Heart right ventricle (tissue), 16 donors: ENCODE data around the gene RASGRP1. TPM values are rescaled to one million over a fixed set of nuclear protein-coding genes. Genes with fewer than 3 reads are reported as not detected.

Experiments used
- ATAC-seq, 8 donors: fragments of 200-7000 bp; cut with Tn5 transposase; one replicate each; pipeline ENCODE4 v1.9.1; 2020; ENCODE audit warnings: mild to moderate bottlenecking in 8 of 8, moderate library complexity in 8 of 8, moderate number of reproducible peaks in 1 of 8
- DNase-seq, 2 donors: peaks; one replicate each; pipeline ENCODE4 v3.0.0-alpha.2; 2020
- H3K27ac ChIP-seq, 10 donors: fragments of 200-600 bp; sonication (generic) in 2 of 10; one replicate each; pipeline versions ENCODE4 v1.5.0 to v1.8.0; 2020 to 2022; ENCODE audit warnings: mild to moderate bottlenecking in 3 of 10
- H3K27me3 ChIP-seq, 7 donors: fragments of 200-600 bp; one replicate each; pipeline ENCODE4 v1.8.0; 2021 to 2022; ENCODE audit warnings: mild to moderate bottlenecking in 2 of 7
- H3K36me3 ChIP-seq, 9 donors: fragments of 200-600 bp; sonication (generic) in 1 of 9; one replicate each; pipeline versions ENCODE4 v1.5.0 to v1.8.0; 2020 to 2022; ENCODE audit warnings: mild to moderate bottlenecking in 2 of 9
- H3K4me1 ChIP-seq, 9 donors: fragments of 200-600 bp; sonication (generic) in 1 of 9; one replicate each; pipeline versions ENCODE4 v1.5.0 to v1.8.0; 2020 to 2022; ENCODE audit warnings: mild to moderate bottlenecking in 4 of 9
- H3K4me3 ChIP-seq, 10 donors: fragments of 200-600 bp; sonication (generic) in 2 of 10; one replicate each; pipeline versions ENCODE4 v1.5.0 to v1.8.0; 2020 to 2022; ENCODE audit warnings: mild to moderate bottlenecking in 7 of 10, moderate library complexity in 2 of 10
- H3K9me3 ChIP-seq, 11 donors: fragments of 200-600 bp in 10 of 11; sonication (generic) in 2 of 11; one replicate each; pipeline versions ENCODE4 v1.5.0 to v1.8.0; 2013 to 2022; ENCODE audit warnings: mild to moderate bottlenecking in 2 of 11, control low read depth in 1 of 11, moderate library complexity in 1 of 11
- CTCF ChIP-seq, 9 donors: fragments of 200-600 bp; sonication (generic) in 2 of 9; IDR thresholded peaks; one replicate each; pipeline versions ENCODE4 v1.5.0 to v1.8.0; 2021 to 2022; ENCODE audit warnings: antibody characterized with exemption in 9 of 9, mild to moderate bottlenecking in 5 of 9, moderate library complexity in 1 of 9
- WGBS, 2 donors: extraction: QIAGEN DNeasy Blood & Tissue Kit; methylation state at CpG; one replicate each; pipeline ENCODE4 v1.1.7; 2013; ENCODE audit warnings: inconsistent platforms in 1 of 2; 5-methylcytosine and 5-hydroxymethylcytosine counted together
- intact Hi-C, 10 donors: fragments of 100-400 bp; cut with DNase I; formaldehyde crosslinking; loops; one replicate each; pipeline versions ENCODE4 v1.11.1 to v1.14.2; 2022
- polyA plus RNA-seq, 2 donors: library from polyadenylated mRNA; stranded (reverse); fragments of 200-250 nt; gene quantifications; one replicate each; pipeline ENCODE4 v1.2.3, GENCODE V29; 2013
- total RNA-seq, 10 donors: library from RNA; stranded (reverse); fragmentation: NEBNext Ultra II Directional in 3 of 10; extraction: Animal tissue kit (Norgen Biotek cat#: 25700) in 3 of 10; gene quantifications; one replicate each; pipeline versions ENCODE4 v1.2.1 to v1.2.4, GENCODE V29; 2021 to 2023
- donor health status: Arrhythmogenic right ventricular cardiomyopathy.
- donor health status: ischemic (EF 13 %, LVEDD 7.1; RV severe dilation, severe dysfunction).
- donor health status: healthy with polysubstance abuse.
- donor health status: DM: no; HTN: yes; CAD: no.
- donor health status: DM: no; HTN: no; CAD: no.
- donor health status: ischemic (EF 25% LVEDD 6.9; RV normal size, moderate dysfunction).
- donor health status: ischemic (EF 25% LVEDD 5.7; RV mildly dilated, moderate dysfunction).
- donor health status: healthy.
- donor health status: DM: yes; HTN: yes; CAD: no.
- donor health status: Ischemic cardiomyopathy.
- donor health status: ischemic (EF 35%, LVEDD 5.7; RV mildly dilated, moderate dysfunction).
- donor health status: nonischemic (EF 11% LVEDD 7.7; RV severe dilation, severe dysfunction).
- donor health status: DM: yes; HTN: yes; CAD: no.
- donor health status: PGD.
- donor health status: ischemic (EF 29% LVEDD 5.4; RV normal size, mild dysfunction).
- donor health status: nonischemic (EF 23%, LVEDD 6.1; RV moderate dilation, normal function).

RASGRP1 gene
- total and polyA plus RNA-seq, 12 donors = 0.04 to 3.0 (median 0.42) TPM; not detected in 1

GRCh38 chr15:38481761-38482160, 82.9 kb downstream of the RASGRP1 start:
- no peak overlapping the region for H3K4me3 ChIP-seq
- H3K4me1 ChIP-seq = peaks cover 0 to 9% (median 0%) of the 10 kb centered on the region in 9 donors
- DNase-seq = no peak
- H3K9me3 ChIP-seq = no peaks in the 10 kb centered on the region
- H3K27me3 ChIP-seq = no peaks in the 10 kb centered on the region
- ATAC-seq = no peak
- H3K36me3 ChIP-seq = peaks cover 0 to 73% (median 14%) of the 10 kb centered on the region in 9 donors
- TF ChIP-seq CTCF (IDR thresholded peaks at IDR 0.05) = no peak
- intact Hi-C loops = no loop called here
- no peak overlapping the region for H3K27ac ChIP-seq
- 98 to 99% methylated on average over 3 of the region's 3 CpGs for WGBS, 2 donors

DNA sequence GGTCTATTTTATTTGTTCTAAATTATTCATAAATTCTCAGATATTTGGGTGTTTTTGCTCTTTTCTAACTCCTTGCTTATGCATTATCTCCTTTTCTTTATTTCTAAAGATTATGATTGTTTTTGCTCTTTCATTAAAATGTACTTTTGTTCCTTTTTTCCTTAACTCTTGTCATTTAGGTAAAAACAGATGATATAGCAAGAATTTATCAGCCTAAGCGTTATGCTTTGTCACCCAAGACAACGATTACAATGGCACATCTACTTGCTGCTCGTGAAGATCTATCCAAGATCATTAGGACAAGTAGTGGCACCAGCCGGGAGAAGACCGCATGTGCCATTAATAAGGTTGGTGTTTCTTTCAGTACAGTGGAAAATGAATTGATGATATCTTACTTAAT, 83.5 kb downstream of the RASGRP1 start:
- Histone ChIP-seq H3K27ac (no peak overlapping the region), H3K4me1 (peaks cover 0 to 9% (median 0%) of the 10 kb centered on the region in 9 donors), H3K36me3 (peaks cover 0 to 73% (median 15%) of the 10 kb centered on the region in 9 donors), H3K27me3 (no peaks in the 10 kb centered on the region), H3K4me3 (no peak overlapping the region), H3K9me3 (no peaks in the 10 kb centered on the region)
- DNase-seq = no peak
- TF ChIP-seq CTCF (IDR thresholded peaks at IDR 0.05) = no peak
- intact Hi-C loops = no loop called here
- ATAC-seq = no peak
- WGBS, 2 donors = 96 to 97% methylated on average over 5 of the region's 5 CpGs

- no peak for TF ChIP-seq CTCF (IDR thresholded peaks at IDR 0.05)
- Histone ChIP-seq H3K36me3 (peaks cover 0 to 76% (median 18%) of the 10 kb centered on the region in 9 donors), H3K27me3 (no peaks in the 10 kb centered on the region), H3K4me1 (peaks cover 0 to 9% (median 0%) of the 10 kb centered on the region in 9 donors), H3K9me3 (no peaks in the 10 kb centered on the region), H3K4me3 (no peak overlapping the region), H3K27ac (no peak overlapping the region)
- intact Hi-C loops = loop anchor here in 4 of 10 donors (10.0 kb wide), 3 partner anchors 85 to 215 kb away; partner anchors contain the start of gene RASGRP1 (in 1 of the 4)
- DNase-seq (no peak), ATAC-seq (no peak)
- WGBS, 2 donors = 100% methylated on average over 1 of the region's 1 CpG
These were observed 84.9 kb downstream of the RASGRP1 start for GRCh38 chr15:38479756-38480155.

GRCh38 chr15:38479266-38479665, 85.3 kb downstream of the RASGRP1 start:
- Histone ChIP-seq H3K4me1 (peaks cover 0 to 9% (median 0%) of the 10 kb centered on the region in 9 donors), H3K4me3 (no peak overlapping the region), H3K27me3 (no peaks in the 10 kb centered on the region), H3K36me3 (peaks cover 0 to 79% (median 18%) of the 10 kb centered on the region in 9 donors), H3K27ac (no peak overlapping the region), H3K9me3 (no peaks in the 10 kb centered on the region)
- DNase-seq = no peak
- TF ChIP-seq CTCF (IDR thresholded peaks at IDR 0.05) = no peak
- ATAC-seq = no peak
- intact Hi-C loops = loop anchor here in 4 of 10 donors (10.0 kb wide), 3 partner anchors 86 to 216 kb away; partner anchors contain the start of gene RASGRP1 (in 1 of the 4)
